Measurements from ENCODE around the gene USP54. TPM values are rescaled to one million over a fixed set of nuclear protein-coding genes. Genes with fewer than 3 reads are reported as not detected.
"Not testable (repeated sequence)": the region's sequence is repeated elsewhere in the genome, so short reads cannot be mapped to it uniquely, and the experiment has no call there.

The USP54 gene
- total and polyA plus RNA-seq, 9 of the 15 experiments (the other 6 are each of a cell fraction or from before 2014, with no cell fraction given): 3.8 to 40.1 (median 16.9) TPM

GRCh38 chr10:73617143-73617542 lies 26.0 kb upstream of the USP54 start:
- H3K27me3 ChIP-seq (ENCODE audit: control insufficient read depth in 2 of 2, insufficient read depth in 2 of 2, low read length in 2 of 2); BruUV-seq (replicated peaks); intact Hi-C loops (cut with micrococcal nuclease); H4K20me1 ChIP-seq (replicated peaks; ENCODE audit: control insufficient read depth, insufficient read depth, low read length); H3K79me2 ChIP-seq (ENCODE audit: control insufficient read depth, insufficient read depth, low read length); H3K4me3 ChIP-seq; ATAC-seq; H3K4me2 ChIP-seq (ENCODE audit: insufficient read depth, low read length); H3K4me1 ChIP-seq (replicated peaks in 1 of 2; ENCODE audit: control insufficient read depth in 2 of 2, insufficient read depth in 2 of 2, low read length in 2 of 2); H3K9me1 ChIP-seq (ENCODE audit: control insufficient read depth, insufficient read depth, low read length); H2AFZ ChIP-seq (ENCODE audit: low read depth, low read length); DNase-seq (ENCODE audit: extremely low read depth in 1 of 4, low spot score in 3 of 4); H3K9me3 ChIP-seq (replicated peaks; ENCODE audit: control insufficient read depth, insufficient read depth, low read depth, low read length); FAIRE-seq; H3K9ac ChIP-seq (ENCODE audit: insufficient read depth in 1 of 2, low read depth in 2 of 2, low read length in 2 of 2); in situ Hi-C loops (cut with MboI); H3K27ac ChIP-seq (ENCODE audit: extremely low read depth, low read depth, low read length); H3K36me3 ChIP-seq (ENCODE audit: control insufficient read depth, insufficient read depth, low read length); CTCF ChIA-PET (ENCODE audit: low intra/inter-chr PET ratio): not testable (repeated sequence)
- POLR2A ChIA-PET: interaction anchor here (0.8 to 2.8 kb wide), 3 partner anchors 10 to 35 kb away, joined by 4 to 13 read pairs (median 4); no protein-coding TSS in a partner anchor
- 88% methylated on average over 8 of the region's 8 CpGs for WGBS (ENCODE audit: insufficient coverage, low coverage, missing lambda C conversion rate)

- Histone ChIP-seq H3K36me3 (ENCODE audit: control insufficient read depth, insufficient read depth, low read length) (no peaks in the 10 kb centered on the region), H4K20me1 (replicated peaks; ENCODE audit: control insufficient read depth, insufficient read depth, low read length) (no peaks in the 10 kb centered on the region), H3K4me2 (ENCODE audit: insufficient read depth, low read length) (no peak overlapping the region), H3K4me3 (no peak overlapping the region), H3K79me2 (ENCODE audit: control insufficient read depth, insufficient read depth, low read length) (no peaks in the 10 kb centered on the region), H2AFZ (ENCODE audit: low read depth, low read length) (no peak overlapping the region), H3K9ac (ENCODE audit: insufficient read depth in 1 of 2, low read depth in 2 of 2, low read length in 2 of 2) (no peak overlapping the region), H3K27me3 (ENCODE audit: control insufficient read depth in 2 of 2, insufficient read depth in 2 of 2, low read length in 2 of 2) (no peaks in the 10 kb centered on the region), H3K4me1 (replicated peaks in 1 of 2; ENCODE audit: control insufficient read depth in 2 of 2, insufficient read depth in 2 of 2, low read length in 2 of 2) (no peaks in the 10 kb centered on the region; a peak in 1 of 5 replicates), H3K9me3 (replicated peaks; ENCODE audit: control insufficient read depth, insufficient read depth, low read depth, low read length) (no peaks in the 10 kb centered on the region), H3K27ac (ENCODE audit: extremely low read depth, low read depth, low read length) (no peak overlapping the region), H3K9me1 (ENCODE audit: control insufficient read depth, insufficient read depth, low read length) (no peaks in the 10 kb centered on the region)
- no peak; the same call in 2 of the 3 replicates for ATAC-seq
- no peak for DNase-seq (ENCODE audit: extremely low read depth in 1 of 4, low spot score in 3 of 4)
- TF ChIP-seq ZBTB11 (CRISPR knock-in tag; IDR thresholded peaks at IDR 0.05) (no peak), RBFOX2 (IDR thresholded peaks at IDR 0.05; ENCODE audit: low read depth, low read length) (no peak), ATF3 (IDR thresholded peaks at IDR 0.05) (peak; percentile 69), ATF3 (CRISPR knock-in tag; conservative IDR thresholded peaks at IDR 0.05) (no peak), ZNF280B (CRISPR knock-in tag; IDR thresholded peaks at IDR 0.05) (no peak), CEBPG (CRISPR knock-in tag; IDR thresholded peaks at IDR 0.05) (no peak), CEBPG (tag; conservative IDR thresholded peaks at IDR 0.05 in 1 of 2, IDR thresholded peaks at IDR 0.05 in 1 of 2) (peak; percentile 39 to 68; a peak in 3 of 4 replicates)
- ChIA-PET CTCF (ENCODE audit: low intra/inter-chr PET ratio) (no interaction called here), POLR2A (interaction anchor here (1.3 kb wide), 1 partner anchor 11 kb away, joined by 3 read pairs; no protein-coding TSS in a partner anchor)
- 59% methylated on average over 3 of the region's 3 CpGs for WGBS (ENCODE audit: insufficient coverage, low coverage, missing lambda C conversion rate)
- no TSS peak for BruUV-seq (replicated peaks)
- in situ Hi-C loops (cut with MboI) (no loop called here), intact Hi-C loops (cut with micrococcal nuclease) (no loop called here)
- FAIRE-seq: no peak
Observed at GRCh38 chr10:73614720-73615119, 23.6 kb upstream of the USP54 start.

Data from K562 (cell line).